Sigmoid colon (tissue), 3 donors: Measurements from ENCODE around the gene MMP2.

Experiments
- CTCF ChIP-seq, 4 experiments: fragments of 450-650 bp in 3 of 4; fragments of 200-600 bp in 1 of 4; IDR thresholded peaks; one replicate each; pipeline ENCODE4 v1.5.1; 2016 to 2019; ENCODE audit warnings: antibody characterized with exemption in 4 of 4, mild to moderate bottlenecking in 3 of 4, moderate library complexity in 2 of 4
- POLR2A ChIP-seq, 2 donors: fragments of 450-650 bp; IDR thresholded peaks; one replicate each; pipeline ENCODE4 v1.6.1; 2016; ENCODE audit warnings: antibody characterized with exemption in 2 of 2, mild to moderate bottlenecking in 2 of 2, moderate library complexity in 2 of 2

- no peak for TF ChIP-seq CTCF (IDR thresholded peaks at IDR 0.05)
- no peak for TF ChIP-seq POLR2A (IDR thresholded peaks at IDR 0.05)
These were observed 41.4 kb upstream of the MMP2 start for GRCh38 chr16:55437625-55438024.
